Kidney (tissue), 14 donors: Measurements from ENCODE around the gene PBX4. TPM values are rescaled to one million over a fixed set of nuclear protein-coding genes. Genes with fewer than 3 reads are reported as not detected.

Experiments
- DNase-seq, 5 donors: peaks; one replicate each; pipeline ENCODE4 v3.0.0-alpha.2; 2013 to 2020
- FAIRE-seq: peaks from 2 replicates; lab custom pipeline; 2012; peaks lifted over from hg19 to GRCh38; lab: Jason Lieb, UNC
- H3K27ac ChIP-seq, 2 donors: one replicate each; pipeline ENCODE4 v1.7.0; 2013; ENCODE audit warnings: low read depth in 2 of 2, low read length in 2 of 2, inconsistent platforms in 1 of 2
- H3K27me3 ChIP-seq: one replicate; pipeline ENCODE4 v1.7.1; 2013; ENCODE audit warnings: low read length, inconsistent platforms; ENCODE audit not compliant: control insufficient read depth, insufficient read depth
- H3K36me3 ChIP-seq, 3 donors: one replicate each; pipeline versions ENCODE4 v1.7.0 to v1.7.1; 2013; ENCODE audit warnings: low read length in 3 of 3, control low read depth in 1 of 3, inconsistent platforms in 1 of 3; ENCODE audit not compliant: insufficient read depth in 3 of 3, control insufficient read depth in 2 of 3
- H3K4me1 ChIP-seq, 3 donors: one replicate each; pipeline versions ENCODE4 v1.7.0 to v1.7.1; 2013; ENCODE audit warnings: low read length in 3 of 3, inconsistent platforms in 1 of 3, low read depth in 1 of 3; ENCODE audit not compliant: control insufficient read depth in 2 of 3, insufficient read depth in 2 of 3
- H3K4me3 ChIP-seq, 3 donors: one replicate each; pipeline versions ENCODE4 v1.7.0 to v1.8.1; 2013; ENCODE audit warnings: low read length in 3 of 3, control low read depth in 1 of 3, inconsistent platforms in 1 of 3
- H3K9ac ChIP-seq, 3 donors: one replicate each; pipeline versions ENCODE4 v1.7.0 to v1.7.1; 2013; ENCODE audit warnings: low read length in 3 of 3, control low read depth in 1 of 3, inconsistent platforms in 1 of 3
- H3K9me3 ChIP-seq, 3 donors: one replicate each; pipeline versions ENCODE4 v1.7.0 to v1.7.1; 2013; ENCODE audit warnings: low read length in 3 of 3, control low read depth in 1 of 3, inconsistent platforms in 1 of 3; ENCODE audit not compliant: control insufficient read depth in 2 of 3, insufficient read depth in 1 of 3
- CTCF ChIP-seq: IDR thresholded peaks from 3 replicates; pipeline ENCODE4 v1.5.1; 2012; ENCODE audit warnings: mild to moderate bottlenecking, moderate library complexity, borderline replicate concordance; ENCODE audit not compliant: insufficient read depth; ENCODE audit errors: extremely low read depth
- intact Hi-C: fragments of 100-400 bp; cut with DNase I; formaldehyde crosslinking; loops from one replicate; pipeline ENCODE4 v1.11.1; 2022
- polyA plus RNA-seq: library from polyadenylated mRNA; stranded (reverse); fragments of 350-450 nt; fragmentation: Illumina TruSeq; extraction: RNeasy Lipid Tissue Mini Kit (QIAGEN cat#74804); gene quantifications from one replicate; pipeline ENCODE4 v1.2.3, GENCODE V29; 2014; ENCODE audit warnings: low read depth, low replicate concordance; ENCODE audit not compliant: insufficient read depth
- total RNA-seq: library from RNA; stranded (reverse); fragmentation: NEBNext Ultra II Directional; extraction: Animal tissue kit (Norgen Biotek cat#: 25700); gene quantifications from one replicate; pipeline ENCODE4 v1.2.1, GENCODE V29; 2021
- donor health status: control.
- donor health status: control.
- donor health status: control.
- donor health status: control.
- donor health status: control.
- donor health status: DM: yes; HTN: yes; CAD: no.
- donor health status: Normal renal cell carcinoma (clear cell type).

Gene PBX4
- total and polyA plus RNA-seq, 2 donors from 2014 or later = 3.9 to 5.7 TPM

GRCh38 chr19:19584356-19584755, 34.1 kb downstream of the PBX4 start:
- H3K27me3 ChIP-seq = no peaks in the 10 kb centered on the region
- DNase-seq (no peak), FAIRE-seq (no peak)
- H3K27ac ChIP-seq = no peak overlapping the region
- H3K9me3 ChIP-seq = no peaks in the 10 kb centered on the region
- no peak overlapping the region for H3K4me3 ChIP-seq
- intact Hi-C loops = no loop called here
- no peaks in the 10 kb centered on the region for H3K4me1 ChIP-seq
- H3K9ac ChIP-seq = no peak overlapping the region
- H3K36me3 ChIP-seq = no peaks in the 10 kb centered on the region
- no peak for TF ChIP-seq CTCF

GRCh38 chr19:19582471-19582870, 36.0 kb downstream of the PBX4 start:
- Histone ChIP-seq H3K27me3 (no peaks in the 10 kb centered on the region), H3K4me3 (no peak overlapping the region), H3K9ac (no peak overlapping the region), H3K4me1 (no peaks in the 10 kb centered on the region), H3K36me3 (no peaks in the 10 kb centered on the region), H3K9me3 (no peaks in the 10 kb centered on the region), H3K27ac (no peak overlapping the region)
- DNase-seq (no peak), FAIRE-seq (no peak)
- TF ChIP-seq CTCF = no peak
- intact Hi-C loops = no loop called here

- Histone ChIP-seq H3K9me3 (no peaks in the 10 kb centered on the region), H3K27ac (no peak overlapping the region), H3K4me3 (no peak overlapping the region), H3K9ac (no peak overlapping the region), H3K36me3 (no peaks in the 10 kb centered on the region), H3K4me1 (no peaks in the 10 kb centered on the region), H3K27me3 (no peaks in the 10 kb centered on the region)
- TF ChIP-seq CTCF = no peak
- intact Hi-C loops = no loop called here
- FAIRE-seq (no peak), DNase-seq (no peak)
These were observed 37.1 kb downstream of the PBX4 start for GRCh38 chr19:19581391-19581790.

DNA sequence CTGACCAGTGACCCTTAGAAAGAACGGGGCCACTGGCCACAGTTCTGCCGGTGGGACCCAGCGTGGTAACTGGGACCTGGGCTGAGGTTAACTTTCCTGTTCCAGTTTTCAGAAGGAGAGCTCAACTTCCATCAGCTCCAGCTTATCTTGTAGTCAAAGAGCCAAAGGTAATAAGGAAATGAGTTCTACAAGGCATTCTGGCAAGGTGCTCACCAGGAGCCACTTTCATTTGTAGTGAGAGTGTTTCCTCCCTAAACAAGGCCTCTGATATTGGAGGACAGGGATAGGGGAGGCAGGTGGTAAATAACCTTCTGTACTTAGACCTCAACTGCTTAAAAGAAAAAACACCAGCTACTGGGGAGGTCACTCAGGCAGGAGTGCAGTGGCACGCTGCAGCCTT, 38.1 kb downstream of the PBX4 start:
- TF ChIP-seq CTCF = no peak
- Histone ChIP-seq H3K4me1 (no peaks in the 10 kb centered on the region), H3K27ac (no peak overlapping the region), H3K4me3 (no peak overlapping the region), H3K9me3 (no peaks in the 10 kb centered on the region), H3K27me3 (no peaks in the 10 kb centered on the region), H3K9ac (no peak overlapping the region), H3K36me3 (no peaks in the 10 kb centered on the region)
- no peak for DNase-seq
- intact Hi-C loops = no loop called here
- no peak for FAIRE-seq
